A549 (cell line): Measurements from ENCODE around the gene ROBO1.

ENCODE experiments used
- MYC ChIP-seq: IDR thresholded peaks from 2 replicates; pipeline ENCODE4 v1.6.1; 2012; ENCODE audit warnings: mild to moderate bottlenecking, inconsistent platforms, low read length, improper control_type of control experiment, borderline replicate concordance
- POLR2A ChIP-seq: IDR thresholded peaks from 2 replicates; pipeline ENCODE4 v1.6.1; 2012; ENCODE audit warnings: mild to moderate bottlenecking, low read length
- SMC3 ChIP-seq: fragments of >200 bp; sonication (Bioruptor Twin); formaldehyde crosslinking; IDR thresholded peaks from 3 replicates; pipeline ENCODE4 v1.6.1; 2018; ENCODE audit warnings: inconsistent platforms
- TF ChIP-seq, protein P1 (sequence below): fragments of 200-600 bp; sonication (generic); IDR thresholded peaks from 2 replicates; pipeline ENCODE4 v1.6.1; 2016; ENCODE audit warnings: antibody characterized with exemption, mild to moderate bottlenecking, moderate library complexity
- TF ChIP-seq, protein P2 (sequence below): fragments of >200 bp; sonication (Bioruptor Twin); formaldehyde crosslinking; IDR thresholded peaks from 3 replicates; pipeline ENCODE4 v1.5.1; 2016

DNA sequence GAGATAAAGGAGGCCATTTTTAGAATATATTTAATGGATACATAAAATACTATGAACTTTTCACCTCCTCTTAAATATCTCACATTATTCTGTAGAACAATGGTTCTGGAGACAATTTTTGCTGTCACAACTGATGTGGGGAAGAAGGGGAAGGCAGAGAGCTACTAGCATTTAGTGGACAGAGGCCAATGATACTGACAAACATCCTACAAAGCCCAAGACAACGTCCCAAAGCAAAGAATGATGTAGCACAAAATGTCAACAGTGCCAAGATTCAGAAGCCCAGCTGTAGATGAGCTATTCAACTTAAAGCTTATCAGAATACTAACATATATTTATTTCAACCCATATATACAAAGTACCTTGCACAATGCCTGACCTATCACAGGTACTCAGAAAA is 1069.4 kb downstream of the ROBO1 start:
- TF ChIP-seq POLR2A (no peak), MYC (no peak), SMC3 (no peak)
- TF ChIP-seq, protein P1, sequence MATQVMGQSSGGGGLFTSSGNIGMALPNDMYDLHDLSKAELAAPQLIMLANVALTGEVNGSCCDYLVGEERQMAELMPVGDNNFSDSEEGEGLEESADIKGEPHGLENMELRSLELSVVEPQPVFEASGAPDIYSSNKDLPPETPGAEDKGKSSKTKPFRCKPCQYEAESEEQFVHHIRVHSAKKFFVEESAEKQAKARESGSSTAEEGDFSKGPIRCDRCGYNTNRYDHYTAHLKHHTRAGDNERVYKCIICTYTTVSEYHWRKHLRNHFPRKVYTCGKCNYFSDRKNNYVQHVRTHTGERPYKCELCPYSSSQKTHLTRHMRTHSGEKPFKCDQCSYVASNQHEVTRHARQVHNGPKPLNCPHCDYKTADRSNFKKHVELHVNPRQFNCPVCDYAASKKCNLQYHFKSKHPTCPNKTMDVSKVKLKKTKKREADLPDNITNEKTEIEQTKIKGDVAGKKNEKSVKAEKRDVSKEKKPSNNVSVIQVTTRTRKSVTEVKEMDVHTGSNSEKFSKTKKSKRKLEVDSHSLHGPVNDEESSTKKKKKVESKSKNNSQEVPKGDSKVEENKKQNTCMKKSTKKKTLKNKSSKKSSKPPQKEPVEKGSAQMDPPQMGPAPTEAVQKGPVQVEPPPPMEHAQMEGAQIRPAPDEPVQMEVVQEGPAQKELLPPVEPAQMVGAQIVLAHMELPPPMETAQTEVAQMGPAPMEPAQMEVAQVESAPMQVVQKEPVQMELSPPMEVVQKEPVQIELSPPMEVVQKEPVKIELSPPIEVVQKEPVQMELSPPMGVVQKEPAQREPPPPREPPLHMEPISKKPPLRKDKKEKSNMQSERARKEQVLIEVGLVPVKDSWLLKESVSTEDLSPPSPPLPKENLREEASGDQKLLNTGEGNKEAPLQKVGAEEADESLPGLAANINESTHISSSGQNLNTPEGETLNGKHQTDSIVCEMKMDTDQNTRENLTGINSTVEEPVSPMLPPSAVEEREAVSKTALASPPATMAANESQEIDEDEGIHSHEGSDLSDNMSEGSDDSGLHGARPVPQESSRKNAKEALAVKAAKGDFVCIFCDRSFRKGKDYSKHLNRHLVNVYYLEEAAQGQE = no peak
- TF ChIP-seq, protein P2, sequence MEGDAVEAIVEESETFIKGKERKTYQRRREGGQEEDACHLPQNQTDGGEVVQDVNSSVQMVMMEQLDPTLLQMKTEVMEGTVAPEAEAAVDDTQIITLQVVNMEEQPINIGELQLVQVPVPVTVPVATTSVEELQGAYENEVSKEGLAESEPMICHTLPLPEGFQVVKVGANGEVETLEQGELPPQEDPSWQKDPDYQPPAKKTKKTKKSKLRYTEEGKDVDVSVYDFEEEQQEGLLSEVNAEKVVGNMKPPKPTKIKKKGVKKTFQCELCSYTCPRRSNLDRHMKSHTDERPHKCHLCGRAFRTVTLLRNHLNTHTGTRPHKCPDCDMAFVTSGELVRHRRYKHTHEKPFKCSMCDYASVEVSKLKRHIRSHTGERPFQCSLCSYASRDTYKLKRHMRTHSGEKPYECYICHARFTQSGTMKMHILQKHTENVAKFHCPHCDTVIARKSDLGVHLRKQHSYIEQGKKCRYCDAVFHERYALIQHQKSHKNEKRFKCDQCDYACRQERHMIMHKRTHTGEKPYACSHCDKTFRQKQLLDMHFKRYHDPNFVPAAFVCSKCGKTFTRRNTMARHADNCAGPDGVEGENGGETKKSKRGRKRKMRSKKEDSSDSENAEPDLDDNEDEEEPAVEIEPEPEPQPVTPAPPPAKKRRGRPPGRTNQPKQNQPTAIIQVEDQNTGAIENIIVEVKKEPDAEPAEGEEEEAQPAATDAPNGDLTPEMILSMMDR = no peak
